ENCODE results near the gene TNFRSF14. TPM values are rescaled to one million over a fixed set of nuclear protein-coding genes. Genes with fewer than 3 reads are reported as not detected.

TNFRSF14 gene
- total and polyA plus RNA-seq, 2 of the 13 experiments (the other 11 are each of a cell fraction or from before 2014, with no cell fraction given) = 11.9 to 49.9 TPM

DNA sequence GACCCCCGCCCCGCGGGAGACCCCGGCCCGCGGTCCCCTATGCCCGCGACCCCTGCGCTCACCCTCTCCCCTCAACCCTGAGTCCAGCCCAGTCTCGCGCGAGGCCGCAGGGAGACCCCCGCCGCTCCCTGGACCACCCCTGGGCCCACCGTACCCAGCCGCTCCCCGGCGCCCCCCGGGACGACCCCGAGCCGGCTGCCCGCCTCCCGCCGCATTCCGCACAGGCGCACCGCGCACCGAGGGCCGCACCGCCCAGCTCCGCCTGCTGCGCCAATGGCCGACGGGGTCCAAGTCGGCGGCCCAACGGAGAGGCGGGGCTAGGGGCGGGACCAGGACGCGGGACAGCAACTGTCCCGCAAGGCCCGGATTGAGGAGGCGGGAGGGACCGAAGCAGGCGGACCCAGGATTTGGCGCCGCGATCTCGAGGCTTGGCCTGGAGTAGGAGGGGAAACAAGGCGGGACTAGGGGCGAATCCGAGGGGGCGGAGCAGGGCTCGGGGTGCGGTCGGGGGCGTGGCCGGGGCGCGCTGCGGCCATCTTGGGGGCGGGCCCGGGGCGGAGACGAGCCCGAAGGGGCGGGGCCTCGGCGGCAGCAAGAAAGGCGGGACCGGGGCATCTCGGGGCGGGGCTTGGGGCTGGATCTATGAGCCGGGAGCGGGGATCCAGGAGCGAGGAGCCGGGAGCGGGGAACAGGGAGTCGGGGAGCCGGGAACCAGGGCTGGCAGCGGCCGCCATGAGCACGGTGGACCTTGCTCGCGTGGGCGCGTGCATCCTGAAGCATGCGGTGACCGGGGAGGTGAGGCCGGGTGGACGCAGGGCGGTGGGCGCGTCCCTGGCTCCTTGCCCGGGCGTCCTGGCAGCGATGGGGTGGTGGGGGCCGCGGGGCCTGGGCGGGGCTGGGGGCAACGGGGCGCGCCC, 30.2 kb downstream of the TNFRSF14 start, which contains the start of gene PRXL2B (continued):
- TF ChIP-seq HNF4A (CRISPR knock-in tag; IDR thresholded peaks at IDR 0.05) (no peak), SNAI1 (CRISPR knock-in tag; IDR thresholded peaks at IDR 0.05; ENCODE audit: borderline replicate concordance) (no peak), ZNF841 (CRISPR knock-in tag; IDR thresholded peaks at IDR 0.05; ENCODE audit: borderline replicate concordance) (no peak), ARNT (IDR thresholded peaks at IDR 0.05) (no peak), ZNF572 (CRISPR knock-in tag; IDR thresholded peaks at IDR 0.05) (no peak), SRSF1 (optimal IDR thresholded peaks at IDR 0.05; ENCODE audit: low read depth, low read length) (no peak), TEAD3 (CRISPR knock-in tag; optimal IDR thresholded peaks at IDR 0.05; ENCODE audit: borderline replicate concordance) (peak; percentile 14), SMAD1 (CRISPR knock-in tag; IDR thresholded peaks at IDR 0.05; ENCODE audit: borderline replicate concordance, low read depth) (no peak), ZNF746 (CRISPR knock-in tag; IDR thresholded peaks at IDR 0.05) (no peak), SMARCE1 (IDR thresholded peaks at IDR 0.05; ENCODE audit: borderline replicate concordance) (no peak), KMT2B (CRISPR knock-in tag; IDR thresholded peaks at IDR 0.05) (no peak), THAP11 (CRISPR knock-in tag; IDR thresholded peaks at IDR 0.05) (peak; percentile 56; the same call in 1 of the 2 replicates), ZNF768 (CRISPR knock-in tag; IDR thresholded peaks at IDR 0.05) (no peak), ZNF460 (CRISPR knock-in tag; IDR thresholded peaks at IDR 0.05; ENCODE audit: borderline replicate concordance) (no peak), ZBTB1 (CRISPR knock-in tag; IDR thresholded peaks at IDR 0.05; ENCODE audit: borderline replicate concordance) (no peak), TARDBP (CRISPR knock-in tag; IDR thresholded peaks at IDR 0.05) (no peak)
- TF ChIP-seq, protein P1, sequence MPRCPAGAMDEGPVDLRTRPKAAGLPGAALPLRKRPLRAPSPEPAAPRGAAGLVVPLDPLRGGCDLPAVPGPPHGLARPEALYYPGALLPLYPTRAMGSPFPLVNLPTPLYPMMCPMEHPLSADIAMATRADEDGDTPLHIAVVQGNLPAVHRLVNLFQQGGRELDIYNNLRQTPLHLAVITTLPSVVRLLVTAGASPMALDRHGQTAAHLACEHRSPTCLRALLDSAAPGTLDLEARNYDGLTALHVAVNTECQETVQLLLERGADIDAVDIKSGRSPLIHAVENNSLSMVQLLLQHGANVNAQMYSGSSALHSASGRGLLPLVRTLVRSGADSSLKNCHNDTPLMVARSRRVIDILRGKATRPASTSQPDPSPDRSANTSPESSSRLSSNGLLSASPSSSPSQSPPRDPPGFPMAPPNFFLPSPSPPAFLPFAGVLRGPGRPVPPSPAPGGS (CRISPR knock-in tag; IDR thresholded peaks at IDR 0.05) = no peak
- TF ChIP-seq, protein P2, sequence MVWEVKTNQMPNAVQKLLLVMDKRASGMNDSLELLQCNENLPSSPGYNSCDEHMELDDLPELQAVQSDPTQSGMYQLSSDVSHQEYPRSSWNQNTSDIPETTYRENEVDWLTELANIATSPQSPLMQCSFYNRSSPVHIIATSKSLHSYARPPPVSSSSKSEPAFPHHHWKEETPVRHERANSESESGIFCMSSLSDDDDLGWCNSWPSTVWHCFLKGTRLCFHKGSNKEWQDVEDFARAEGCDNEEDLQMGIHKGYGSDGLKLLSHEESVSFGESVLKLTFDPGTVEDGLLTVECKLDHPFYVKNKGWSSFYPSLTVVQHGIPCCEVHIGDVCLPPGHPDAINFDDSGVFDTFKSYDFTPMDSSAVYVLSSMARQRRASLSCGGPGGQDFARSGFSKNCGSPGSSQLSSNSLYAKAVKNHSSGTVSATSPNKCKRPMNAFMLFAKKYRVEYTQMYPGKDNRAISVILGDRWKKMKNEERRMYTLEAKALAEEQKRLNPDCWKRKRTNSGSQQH (CRISPR knock-in tag; IDR thresholded peaks at IDR 0.05; ENCODE audit: low read depth) = no peak
- TF ChIP-seq, protein P3, sequence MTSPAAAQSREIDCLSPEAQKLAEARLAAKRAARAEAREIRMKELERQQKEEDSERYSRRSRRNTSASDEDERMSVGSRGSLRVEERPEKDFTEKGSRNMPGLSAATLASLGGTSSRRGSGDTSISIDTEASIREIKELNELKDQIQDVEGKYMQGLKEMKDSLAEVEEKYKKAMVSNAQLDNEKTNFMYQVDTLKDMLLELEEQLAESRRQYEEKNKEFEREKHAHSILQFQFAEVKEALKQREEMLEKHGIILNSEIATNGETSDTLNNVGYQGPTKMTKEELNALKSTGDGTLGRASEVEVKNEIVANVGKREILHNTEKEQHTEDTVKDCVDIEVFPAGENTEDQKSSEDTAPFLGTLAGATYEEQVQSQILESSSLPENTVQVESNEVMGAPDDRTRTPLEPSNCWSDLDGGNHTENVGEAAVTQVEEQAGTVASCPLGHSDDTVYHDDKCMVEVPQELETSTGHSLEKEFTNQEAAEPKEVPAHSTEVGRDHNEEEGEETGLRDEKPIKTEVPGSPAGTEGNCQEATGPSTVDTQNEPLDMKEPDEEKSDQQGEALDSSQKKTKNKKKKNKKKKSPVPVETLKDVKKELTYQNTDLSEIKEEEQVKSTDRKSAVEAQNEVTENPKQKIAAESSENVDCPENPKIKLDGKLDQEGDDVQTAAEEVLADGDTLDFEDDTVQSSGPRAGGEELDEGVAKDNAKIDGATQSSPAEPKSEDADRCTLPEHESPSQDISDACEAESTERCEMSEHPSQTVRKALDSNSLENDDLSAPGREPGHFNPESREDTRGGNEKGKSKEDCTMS (CRISPR knock-in tag; conservative IDR thresholded peaks at IDR 0.05) = no peak
- TF ChIP-seq, protein P4, sequence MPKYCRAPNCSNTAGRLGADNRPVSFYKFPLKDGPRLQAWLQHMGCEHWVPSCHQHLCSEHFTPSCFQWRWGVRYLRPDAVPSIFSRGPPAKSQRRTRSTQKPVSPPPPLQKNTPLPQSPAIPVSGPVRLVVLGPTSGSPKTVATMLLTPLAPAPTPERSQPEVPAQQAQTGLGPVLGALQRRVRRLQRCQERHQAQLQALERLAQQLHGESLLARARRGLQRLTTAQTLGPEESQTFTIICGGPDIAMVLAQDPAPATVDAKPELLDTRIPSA (CRISPR knock-in tag; IDR thresholded peaks at IDR 0.05; ENCODE audit: borderline replicate concordance) = no peak
- TF ChIP-seq, protein P5, sequence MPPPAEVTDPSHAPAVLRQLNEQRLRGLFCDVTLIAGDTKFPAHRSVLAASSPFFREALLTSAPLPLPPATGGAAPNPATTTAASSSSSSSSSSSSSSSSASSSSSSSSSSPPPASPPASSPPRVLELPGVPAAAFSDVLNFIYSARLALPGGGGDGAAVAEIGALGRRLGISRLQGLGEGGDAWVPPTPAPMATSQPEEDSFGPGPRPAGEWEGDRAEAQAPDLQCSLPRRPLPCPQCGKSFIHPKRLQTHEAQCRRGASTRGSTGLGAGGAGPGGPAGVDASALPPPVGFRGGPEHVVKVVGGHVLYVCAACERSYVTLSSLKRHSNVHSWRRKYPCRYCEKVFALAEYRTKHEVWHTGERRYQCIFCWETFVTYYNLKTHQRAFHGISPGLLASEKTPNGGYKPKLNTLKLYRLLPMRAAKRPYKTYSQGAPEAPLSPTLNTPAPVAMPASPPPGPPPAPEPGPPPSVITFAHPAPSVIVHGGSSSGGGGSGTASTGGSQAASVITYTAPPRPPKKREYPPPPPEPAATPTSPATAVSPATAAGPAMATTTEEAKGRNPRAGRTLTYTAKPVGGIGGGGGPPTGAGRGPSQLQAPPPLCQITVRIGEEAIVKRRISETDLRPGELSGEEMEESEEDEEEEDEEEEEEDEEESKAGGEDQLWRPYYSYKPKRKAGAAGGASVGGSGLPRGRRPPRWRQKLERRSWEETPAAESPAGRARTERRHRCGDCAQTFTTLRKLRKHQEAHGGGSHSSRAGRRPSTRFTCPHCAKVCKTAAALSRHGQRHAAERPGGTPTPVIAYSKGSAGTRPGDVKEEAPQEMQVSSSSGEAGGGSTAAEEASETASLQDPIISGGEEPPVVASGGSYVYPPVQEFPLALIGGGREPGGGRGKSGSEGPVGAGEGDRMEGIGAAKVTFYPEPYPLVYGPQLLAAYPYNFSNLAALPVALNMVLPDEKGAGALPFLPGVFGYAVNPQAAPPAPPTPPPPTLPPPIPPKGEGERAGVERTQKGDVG (CRISPR knock-in tag; IDR thresholded peaks at IDR 0.05; ENCODE audit: borderline replicate concordance) = no peak

All from HepG2 (cell line).